Cerebellar nuclear complex (tissue), 1 donor: ENCODE measurements around the gene NFIB.

Experiments used
- DNase-seq, 2 experiments: peaks; one replicate each; lab custom pipeline; 2025; lab: John Stamatoyannopoulos, UW

NFIB gene

GRCh38 chr9:14075218-14075617, 238.7 kb downstream of the NFIB start:
- DNase-seq, result no peak

- no peak for DNase-seq
These were observed 241.1 kb downstream of the NFIB start for GRCh38 chr9:14072850-14073249.

GRCh38 chr9:14071484-14071883, 242.5 kb downstream of the NFIB start:
- no peak for DNase-seq

- no peak for DNase-seq
These were observed 245.3 kb downstream of the NFIB start for GRCh38 chr9:14068690-14069089.

- no peak for DNase-seq
These were observed 247.1 kb downstream of the NFIB start for GRCh38 chr9:14066831-14067230.

- no peak for DNase-seq
These were observed 247.9 kb downstream of the NFIB start for GRCh38 chr9:14066032-14066431.

GRCh38 chr9:14064940-14065339, 249.0 kb downstream of the NFIB start:
- no peak for DNase-seq

- no peak for DNase-seq
These were observed 250.2 kb downstream of the NFIB start for GRCh38 chr9:14063756-14064155.

GRCh38 chr9:14062586-14063221, 251.2 kb downstream of the NFIB start:
- DNase-seq, result no peak

- DNase-seq, result no peak
These were observed 251.9 kb downstream of the NFIB start for GRCh38 chr9:14061936-14062585.

- no peak for DNase-seq
These were observed 255.6 kb downstream of the NFIB start for GRCh38 chr9:14058325-14058688.

- no peak for DNase-seq
These were observed 256.3 kb downstream of the NFIB start for GRCh38 chr9:14057368-14058324.

- no peak for DNase-seq
These were observed 257.6 kb downstream of the NFIB start for GRCh38 chr9:14056316-14056861.

- DNase-seq, result no peak
These were observed 259.8 kb downstream of the NFIB start for GRCh38 chr9:14054096-14054495.

GRCh38 chr9:14052359-14052758, 261.6 kb downstream of the NFIB start:
- no peak for DNase-seq

GRCh38 chr9:14051419-14051818, 262.5 kb downstream of the NFIB start:
- no peak for DNase-seq

GRCh38 chr9:14043483-14043882, 270.5 kb downstream of the NFIB start:
- DNase-seq, result no peak

GRCh38 chr9:14037331-14037730, 276.6 kb downstream of the NFIB start:
- DNase-seq, result no peak

GRCh38 chr9:14033067-14033466, 280.9 kb downstream of the NFIB start:
- no peak for DNase-seq
